A204.1 (cell line): ENCODE results near the gene ZDHHC9.

Experiments used
- FAIRE-seq: peaks from 2 replicates; lab custom pipeline; 2012; peaks lifted over from hg19 to GRCh38; lab: Jason Lieb, UNC

The ZDHHC9 gene

GRCh38 chrX:129761596-129761995 is 82.1 kb downstream of the ZDHHC9 start:
- no peak for FAIRE-seq

DNA sequence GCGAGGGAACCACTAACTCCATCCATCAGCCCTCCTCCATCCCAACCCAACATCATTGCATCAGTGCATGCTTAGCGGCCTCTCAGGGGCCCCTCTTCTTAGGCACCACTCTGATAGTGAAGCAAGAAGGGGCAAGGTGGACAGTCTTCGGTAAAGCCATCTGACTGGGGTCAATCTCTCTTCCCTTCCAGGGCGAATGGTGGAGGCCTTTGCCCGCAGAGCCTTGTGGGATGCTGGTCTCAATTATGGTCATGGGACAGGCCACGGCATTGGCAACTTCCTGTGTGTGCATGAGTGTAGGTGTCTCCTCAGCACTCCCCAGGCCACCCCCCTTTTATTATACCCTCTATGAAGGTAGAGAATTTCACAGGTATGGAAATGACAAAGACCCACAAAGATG is 82.7 kb downstream of the ZDHHC9 start:
- FAIRE-seq, result no peak

- no peak for FAIRE-seq
These were observed 83.5 kb downstream of the ZDHHC9 start for GRCh38 chrX:129760155-129760554.

DNA sequence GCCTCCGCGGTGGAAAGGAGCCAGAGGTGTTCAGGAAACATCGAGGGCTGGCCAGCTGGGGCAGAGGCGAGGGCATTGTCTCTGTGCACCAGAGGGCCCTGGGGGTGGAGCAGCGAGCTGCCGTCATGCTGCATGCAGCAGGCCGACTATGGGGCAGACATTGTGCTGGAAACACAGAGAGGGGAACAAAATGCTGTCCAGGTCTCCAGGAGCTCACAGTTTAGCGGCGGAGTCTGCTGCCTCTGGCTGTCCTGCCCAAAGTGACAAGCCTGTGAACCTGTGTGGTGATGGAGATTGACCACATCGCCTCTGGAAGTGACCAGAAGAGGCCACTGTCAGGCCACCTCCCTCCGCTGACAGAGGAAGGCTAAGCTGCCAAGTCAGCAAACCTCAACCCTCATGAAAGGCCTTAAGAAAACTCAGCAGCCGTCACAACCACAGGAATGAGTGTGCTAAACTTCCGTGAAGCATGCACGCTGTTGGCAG is 84.1 kb downstream of the ZDHHC9 start:
- no peak for FAIRE-seq

GRCh38 chrX:129755779-129756650 is 87.7 kb downstream of the ZDHHC9 start:
- FAIRE-seq, result no peak

- no peak for FAIRE-seq
These were observed 89.3 kb downstream of the ZDHHC9 start for GRCh38 chrX:129754056-129755024.
